SK-N-SH (cell line): ENCODE data around the gene DICER1. TPM values are rescaled to one million over a fixed set of nuclear protein-coding genes. Genes with fewer than 3 reads are reported as not detected.

ENCODE experiments used
- CTCF ChIA-PET: fragments of 300-600, 350-600 bp; formaldehyde crosslinking; extraction: SDS; loops from one replicate; lab custom pipeline; 2021; lab: Yijun Ruan, JAX
- POLR2A ChIA-PET: fragments of 350-600 bp; sonication (Branson Sonifier 250); formaldehyde crosslinking; extraction: SDS; loops from one replicate; lab custom pipeline; 2020; ENCODE audit warnings: antibody characterized with exemption, inconsistent platforms; lab: Yijun Ruan, JAX
- DNase-seq: peaks from one replicate; pipeline ENCODE4 v3.0.0; 2012
- H2AFZ ChIP-seq: fragments of 200-600 bp; sonication (generic); 2 replicates; pipeline ENCODE4 v1.8.1; 2016; ENCODE audit warnings: antibody characterized with exemption, mild to moderate bottlenecking, low read depth
- H3F3A ChIP-seq: fragments of 200-600 bp; sonication (generic); replicated peaks from 2 replicates; pipeline ENCODE3; 2016; ENCODE audit warnings: antibody characterized with exemption, mild to moderate bottlenecking; ENCODE audit not compliant: insufficient read depth
- H3K27ac ChIP-seq, 2 experiments: fragments of 200-500 bp in 1 of 2; fragments of 200-600 bp in 1 of 2; sonication (Bioruptor generic) in 1 of 2; sonication (generic), shearing (Covaris generic) in 1 of 2; 2 replicates each; pipeline versions ENCODE4 v1.5.1 to v1.6.1; 2014 to 2016; ENCODE audit warnings: low read depth in 2 of 2, inconsistent platforms in 1 of 2, low read length in 1 of 2, mild to moderate bottlenecking in 1 of 2, mixed read lengths in 1 of 2
- H3K27me3 ChIP-seq: fragments of 200-600 bp; sonication (generic), shearing (Covaris generic); 2 replicates; pipeline ENCODE4 v1.6.1; 2016; ENCODE audit warnings: mixed run types; ENCODE audit not compliant: insufficient read depth
- H3K36me3 ChIP-seq, 2 experiments: fragments of 200-500 bp in 1 of 2; fragments of 200-600 bp in 1 of 2; sonication (Bioruptor generic) in 1 of 2; sonication (generic) in 1 of 2; replicated peaks in 1 of 2; 2 replicates each; pipeline versions ENCODE3 to v1.5.1; 2014 to 2016; ENCODE audit warnings: low read length in 1 of 2, mild to moderate bottlenecking in 1 of 2; ENCODE audit not compliant: insufficient read depth in 2 of 2, control insufficient read depth in 1 of 2
- H3K4me1 ChIP-seq, 2 experiments: fragments of 200-500 bp in 1 of 2; fragments of 200-600 bp in 1 of 2; sonication (Bioruptor generic) in 1 of 2; sonication (generic), shearing (Covaris generic) in 1 of 2; 2 replicates each; pipeline versions ENCODE4 v1.5.1 to v1.6.1; 2014 to 2016; ENCODE audit warnings: low read depth in 1 of 2, low read length in 1 of 2, mixed run types in 1 of 2; ENCODE audit not compliant: insufficient read depth in 2 of 2, control insufficient read depth in 1 of 2
- H3K4me2 ChIP-seq: fragments of 200-600 bp; sonication (generic), shearing (Covaris generic); 2 replicates; pipeline ENCODE4 v1.6.1; 2017; ENCODE audit warnings: mixed run types
- H3K4me3 ChIP-seq, 2 experiments: fragments of 200-500 bp in 1 of 2; fragments of 200-600 bp in 1 of 2; sonication (Bioruptor generic) in 1 of 2; sonication (generic), shearing (Covaris generic) in 1 of 2; 2 replicates each; pipeline versions ENCODE4 v1.5.1 to v1.8.1; 2014 to 2016; ENCODE audit warnings: low read depth in 2 of 2, inconsistent platforms in 1 of 2, low read length in 1 of 2, mild to moderate bottlenecking in 1 of 2, mixed read lengths in 1 of 2, moderate library complexity in 1 of 2
- H3K79me2 ChIP-seq: fragments of 200-600 bp; sonication (generic); 2 replicates; pipeline ENCODE4 v1.8.1; 2017; ENCODE audit warnings: mild to moderate bottlenecking; ENCODE audit not compliant: insufficient read depth
- H3K9ac ChIP-seq: fragments of 200-600 bp; sonication (generic); 2 replicates; pipeline ENCODE4 v1.6.1; 2017; ENCODE audit warnings: mixed run types
- H3K9me2 ChIP-seq: fragments of 200-600 bp; sonication (generic); 2 replicates; pipeline ENCODE4 v1.6.1; 2017; ENCODE audit warnings: mixed run types
- H3K9me3 ChIP-seq: fragments of 200-600 bp; sonication (generic); 2 replicates; pipeline ENCODE4 v1.6.1; 2017; ENCODE audit warnings: mixed run types, mild to moderate bottlenecking, moderate library complexity
- H4K20me1 ChIP-seq: fragments of 200-600 bp; sonication (generic); 2 replicates; pipeline ENCODE4 v1.6.1; 2017; ENCODE audit warnings: mild to moderate bottlenecking, mixed run types; ENCODE audit not compliant: insufficient read depth
- EZH2phosphoT487 ChIP-seq: fragments of 200-600 bp; sonication (generic); IDR thresholded peaks from 2 replicates; pipeline ENCODE4 v1.6.1; 2017; ENCODE audit warnings: low read depth, mixed run types, mild to moderate bottlenecking, antibody characterized with exemption, moderate library complexity, borderline replicate concordance
- FOXJ3 ChIP-seq: sonication (generic); formaldehyde crosslinking; IDR thresholded peaks from 2 replicates; pipeline ENCODE4 v1.5.1; 2020; ENCODE audit warnings: mild to moderate bottlenecking, missing genetic modification reagents
- FOXM1 ChIP-seq: IDR thresholded peaks from 2 replicates; pipeline ENCODE4 v1.4.0; 2012; ENCODE audit warnings: low read depth, mild to moderate bottlenecking
- GABPA ChIP-seq: IDR thresholded peaks from 2 replicates; pipeline ENCODE4 v1.4.0; 2012; ENCODE audit warnings: low read depth, mild to moderate bottlenecking
- GATA2 ChIP-seq: sonication (generic); formaldehyde crosslinking; IDR thresholded peaks from 2 replicates; pipeline ENCODE4 v1.5.0; 2020; ENCODE audit warnings: mild to moderate bottlenecking, missing genetic modification reagents
- MXI1 ChIP-seq: IDR thresholded peaks from 2 replicates; pipeline ENCODE4 v1.6.1; 2012; ENCODE audit warnings: mild to moderate bottlenecking, low read depth, low read length, improper control_type of control experiment
- NRF1 ChIP-seq: IDR thresholded peaks from 2 replicates; pipeline ENCODE4 v1.6.1; 2012; ENCODE audit warnings: low read depth, mild to moderate bottlenecking, low read length
- RCOR1 ChIP-seq: fragments of 150-350 bp; IDR thresholded peaks from 2 replicates; pipeline ENCODE4 v1.6.1; 2017; ENCODE audit warnings: antibody characterized with exemption, low read length
- SIN3A ChIP-seq: IDR thresholded peaks from 2 replicates; pipeline ENCODE4 v1.6.1; 2012; ENCODE audit warnings: low read depth, mild to moderate bottlenecking, low read length, moderate library complexity, borderline replicate concordance
- SMC3 ChIP-seq: IDR thresholded peaks from 2 replicates; pipeline ENCODE4 v1.6.1; 2012; ENCODE audit warnings: low read depth, low read length, improper control_type of control experiment
- TAF1 ChIP-seq: IDR thresholded peaks from 2 replicates; pipeline ENCODE4 v1.6.1; 2012; ENCODE audit warnings: low read depth, mild to moderate bottlenecking, low read length, moderate library complexity, borderline replicate concordance
- TCF12 ChIP-seq: IDR thresholded peaks from 2 replicates; pipeline ENCODE4 v1.4.0; 2012
- USF1 ChIP-seq: IDR thresholded peaks from 2 replicates; pipeline ENCODE4 v1.4.0; 2012; ENCODE audit warnings: low read depth, borderline replicate concordance
- USF2 ChIP-seq: fragments of 150-350 bp; IDR thresholded peaks from 2 replicates; pipeline ENCODE4 v1.6.1; 2017; ENCODE audit warnings: antibody characterized with exemption, low read length, low read depth, borderline replicate concordance
- YY1 ChIP-seq: IDR thresholded peaks from 2 replicates; pipeline ENCODE4 v1.4.0; 2012; ENCODE audit warnings: low read depth, mild to moderate bottlenecking
- ZBTB33 ChIP-seq: IDR thresholded peaks from 2 replicates; pipeline ENCODE4 v1.4.0; 2012; ENCODE audit warnings: low read depth, borderline replicate concordance
- WGBS: methylation state at CpG from one replicate; pipeline ENCODE4 v1.1.6; 2017; ENCODE audit warnings: low lambda C conversion rate; 5-methylcytosine and 5-hydroxymethylcytosine counted together
- polyA plus RNA-seq, 3 experiments: library from polyadenylated mRNA; depleted of rRNA; stranded (reverse); fragments of >200 nt; gene quantifications; 2 replicates each; pipeline ENCODE4 v1.2.3, GENCODE V29; 2012

The DICER1 gene
- polyA plus RNA-seq, 1 of the 3 experiments (the other 2 are of a cell fraction): 4.7 TPM

GRCh38 chr14:95049952-95050351, 107.4 kb downstream of the DICER1 start:
- Histone ChIP-seq H3F3A (no peaks in the 10 kb centered on the region), H3K9me3 (no peaks in the 10 kb centered on the region), H3K27ac (no peak overlapping the region), H4K20me1 (no peaks in the 10 kb centered on the region), H3K79me2 (no peaks in the 10 kb centered on the region), H3K36me3 (no peaks in the 10 kb centered on the region), H3K27me3 (peaks cover 5% of the 10 kb centered on the region; the same call in 1 of the 2 replicates), H2AFZ (no peak overlapping the region), H3K4me1 (no peaks in the 10 kb centered on the region), H3K9ac (no peak overlapping the region), H3K4me3 (no peak overlapping the region), H3K9me2 (no peaks in the 10 kb centered on the region), H3K4me2 (no peak overlapping the region)
- POLR2A ChIA-PET: no interaction called here
- CTCF ChIA-PET: no interaction called here
- TF ChIP-seq MXI1 (no peak), EZH2phosphoT487 (no peak)
- no peak for DNase-seq

- H3K9ac ChIP-seq: no peak overlapping the region
Observed at GRCh38 chr14:95048771-95049312, 108.5 kb downstream of the DICER1 start.

GRCh38 chr14:95047754-95048153, 109.6 kb downstream of the DICER1 start:
- H3K36me3 ChIP-seq: no peaks in the 10 kb centered on the region
- no peaks in the 10 kb centered on the region for H3F3A ChIP-seq
- no peak for DNase-seq
- no peak overlapping the region for H3K9ac ChIP-seq
- 63% methylated on average over 7 of the region's 7 CpGs for WGBS
- H4K20me1 ChIP-seq: no peaks in the 10 kb centered on the region
- H3K4me1 ChIP-seq: no peaks in the 10 kb centered on the region
- no peak overlapping the region for H3K27ac ChIP-seq
- no peaks in the 10 kb centered on the region for H3K79me2 ChIP-seq
- H3K9me2 ChIP-seq: no peaks in the 10 kb centered on the region
- no peak overlapping the region for H3K4me2 ChIP-seq
- no peak overlapping the region for H3K4me3 ChIP-seq
- ChIA-PET CTCF (no interaction called here), POLR2A (no interaction called here)
- no peak overlapping the region for H2AFZ ChIP-seq
- H3K27me3 ChIP-seq: peaks cover 5% of the 10 kb centered on the region; the same call in 1 of the 2 replicates
- H3K9me3 ChIP-seq: no peaks in the 10 kb centered on the region
- TF ChIP-seq USF2: no peak
- no peak for TF ChIP-seq GABPA
- no peak for TF ChIP-seq SIN3A
- no peak for TF ChIP-seq FOXJ3
- no peak for TF ChIP-seq RCOR1
- TF ChIP-seq TCF12: no peak
- TF ChIP-seq NRF1: no peak
- no peak for TF ChIP-seq USF1
- TF ChIP-seq ZBTB33: no peak
- no peak for TF ChIP-seq TAF1
- TF ChIP-seq SMC3: no peak
- TF ChIP-seq FOXM1: no peak

More at GRCh38 chr14:95048771-95049312, 108.5 kb downstream of the DICER1 start:
- Histone ChIP-seq H3K4me1 (no peaks in the 10 kb centered on the region), H3K4me2 (no peak overlapping the region), H2AFZ (no peak overlapping the region), H4K20me1 (no peaks in the 10 kb centered on the region), H3K79me2 (no peaks in the 10 kb centered on the region), H3K9me2 (no peaks in the 10 kb centered on the region), H3K9me3 (no peaks in the 10 kb centered on the region), H3K27ac (no peak overlapping the region), H3K4me3 (no peak overlapping the region), H3K27me3 (peaks cover 5% of the 10 kb centered on the region; the same call in 1 of the 2 replicates), H3K36me3 (no peaks in the 10 kb centered on the region), H3F3A (no peaks in the 10 kb centered on the region)
- TF ChIP-seq YY1 (no peak), GATA2 (CRISPR knock-in tag) (no peak)
- ChIA-PET POLR2A (no interaction called here), CTCF (no interaction called here)
- DNase-seq: no peak
- 51% methylated on average over 8 of the region's 10 CpGs for WGBS
